ENCODE measurements around the gene PLLP.
"Not testable (repeated sequence)": the region's sequence is repeated elsewhere in the genome, so short reads cannot be mapped to it uniquely, and the experiment has no call there.

The PLLP gene

GRCh38 chr16:57303021-57303909 is 18.8 kb upstream of the PLLP start:
- DNase-seq (ENCODE audit: low read depth in 2 of 2), result no peak

- DNase-seq (ENCODE audit: low read depth in 2 of 2), result no peak
Measured at GRCh38 chr16:57301126-57301817, 16.8 kb upstream of the PLLP start.

DNA sequence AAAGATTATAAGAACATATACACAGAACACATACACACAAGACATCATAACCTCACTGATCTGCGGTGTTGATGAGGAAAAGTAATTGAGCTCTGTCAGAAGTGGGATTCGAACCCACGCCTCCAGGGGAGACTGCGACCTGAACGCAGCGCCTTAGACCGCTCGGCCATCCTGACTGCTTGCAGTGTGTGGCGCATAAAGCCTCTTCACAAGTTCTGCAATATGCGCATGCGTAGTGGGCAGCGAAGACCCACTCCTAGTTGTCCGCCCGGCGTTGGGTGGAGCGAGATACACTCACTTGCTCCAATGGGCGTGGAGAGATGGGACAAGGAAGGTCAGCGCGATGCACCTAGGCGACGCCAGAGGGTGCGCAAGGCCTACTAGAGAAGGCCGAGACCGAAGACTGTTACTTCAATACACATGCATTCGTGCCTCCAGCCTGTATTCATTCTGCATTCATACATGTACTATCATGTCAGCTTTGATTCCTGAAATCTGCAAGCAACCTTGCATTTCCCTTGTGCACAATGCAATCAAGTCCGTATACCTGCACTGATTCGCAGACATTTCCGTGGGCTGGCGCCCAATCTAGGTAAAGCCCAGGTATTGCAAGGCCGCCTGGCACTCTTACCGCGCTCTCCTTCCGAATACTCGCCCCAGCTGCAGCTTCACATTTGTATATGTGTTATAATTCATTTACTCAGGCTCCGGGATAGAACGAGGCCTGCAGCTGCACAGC is 16.1 kb upstream of the PLLP start:
- DNase-seq (ENCODE audit: low read depth in 2 of 2), result peak; percentile 99

- DNase-seq (ENCODE audit: low read depth in 2 of 2), result peak; percentile 61 to 67
Measured at GRCh38 chr16:57299719-57300386, 15.4 kb upstream of the PLLP start.

DNA sequence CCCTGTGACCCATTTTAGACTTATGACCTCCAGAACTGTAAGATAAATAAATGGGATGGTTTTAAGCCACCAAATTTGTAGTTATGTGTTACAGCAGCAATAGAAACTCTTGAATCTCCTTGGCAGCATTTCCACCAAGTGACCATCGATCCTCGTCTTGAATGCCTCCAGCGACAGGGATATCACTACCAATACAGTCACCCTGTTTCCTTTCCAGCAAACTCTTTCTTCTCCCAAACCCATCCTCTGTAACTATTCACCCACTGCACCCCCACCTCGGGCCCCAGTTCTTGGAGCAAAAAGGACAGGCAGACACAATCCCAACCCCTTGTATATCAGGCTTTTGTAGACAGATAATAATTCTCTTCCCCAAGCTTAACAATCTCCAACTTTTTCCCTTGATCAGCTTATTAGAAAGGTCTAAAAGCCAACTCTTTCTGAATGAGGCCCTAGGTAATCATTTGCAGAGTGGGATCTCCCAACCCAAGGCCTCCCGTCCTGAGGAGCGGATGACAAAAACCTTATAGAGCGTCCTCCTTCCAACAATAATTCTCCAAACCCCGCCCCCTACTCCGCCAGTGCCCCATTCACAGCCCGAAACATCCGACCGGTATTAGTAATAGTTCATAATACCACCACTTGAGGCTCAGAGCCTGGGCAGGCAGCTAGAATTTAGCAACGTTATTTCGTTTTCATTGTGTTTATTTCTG is 14.7 kb upstream of the PLLP start:
- DNase-seq (ENCODE audit: low read depth in 2 of 2), result peak in 1 of 2 donors; percentile 4

DNA sequence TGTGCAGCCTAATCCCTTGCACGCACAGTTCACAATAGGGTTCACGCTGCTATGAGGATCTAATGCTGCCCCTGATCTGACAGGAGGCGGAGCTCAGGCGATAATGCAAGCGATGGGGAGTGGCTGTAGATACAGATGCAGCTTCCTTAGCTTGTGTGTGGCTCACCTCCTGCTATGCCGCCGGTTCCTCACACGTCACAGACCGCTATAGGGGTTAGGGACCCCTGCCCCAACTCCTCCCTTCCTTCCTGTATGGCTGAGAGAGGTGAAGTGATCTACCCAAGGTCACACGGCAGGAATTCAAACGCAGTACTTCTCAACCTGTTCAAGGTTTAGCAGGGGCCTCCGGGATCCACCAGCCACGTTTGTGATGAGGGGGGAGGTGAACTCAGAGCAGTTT is 13.4 kb upstream of the PLLP start:
- peak in 1 of 2 donors; percentile 4 for DNase-seq (ENCODE audit: low read depth in 2 of 2)

DNA sequence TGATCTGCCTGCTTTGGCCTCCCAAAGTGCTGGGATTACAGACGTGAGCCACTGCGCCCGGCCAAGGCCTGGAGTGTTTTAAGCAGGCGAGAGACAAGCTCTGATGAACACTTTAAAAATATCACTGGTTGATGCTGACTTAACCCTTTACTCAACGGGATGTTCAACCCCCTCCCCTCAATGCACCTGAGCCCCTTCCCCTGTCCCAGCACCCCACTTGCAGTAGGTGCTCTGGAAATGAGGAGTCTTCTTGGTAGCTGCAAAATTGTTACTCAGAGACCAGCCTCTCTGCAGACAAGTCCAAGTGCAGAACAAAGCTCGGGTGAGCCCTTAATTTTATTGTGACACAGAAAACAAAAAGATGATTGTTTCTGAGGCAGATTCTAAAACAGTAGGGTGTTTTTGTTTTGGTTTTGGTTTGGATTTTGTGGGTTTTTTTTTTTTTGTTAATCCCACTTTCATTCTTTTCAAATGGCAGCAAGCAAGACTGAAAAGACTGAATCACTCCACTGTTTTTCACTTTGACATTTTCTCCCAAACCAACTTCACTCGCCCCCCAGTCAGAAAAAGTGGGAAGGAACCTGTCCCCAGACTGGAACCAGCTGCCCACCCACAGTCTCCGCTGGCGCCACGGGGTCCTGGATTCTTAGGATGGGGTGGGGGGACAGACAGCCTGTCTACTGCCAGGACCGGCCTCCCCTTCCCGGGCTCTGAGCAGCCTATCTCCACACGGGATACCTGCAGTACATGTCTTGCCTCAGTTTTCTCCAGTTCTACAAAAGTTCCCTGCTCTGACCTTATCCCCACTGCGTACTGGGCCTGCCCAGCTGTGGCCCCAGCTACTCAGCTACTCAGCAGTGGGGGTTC is 5.2 kb upstream of the PLLP start:
- DNase-seq (ENCODE audit: low read depth in 2 of 2), result no peak

GRCh38 chr16:57285379-57285778 is 907 bp upstream of the PLLP start:
- no peak for DNase-seq (ENCODE audit: low read depth in 2 of 2)

- no peak for DNase-seq (ENCODE audit: low read depth in 2 of 2)
Measured at GRCh38 chr16:57284952-57285363, 486 bp upstream of the PLLP start.

- no peak for DNase-seq (ENCODE audit: low read depth in 2 of 2)
Measured at GRCh38 chr16:57283959-57284208, 588 bp downstream of the PLLP start.

DNA sequence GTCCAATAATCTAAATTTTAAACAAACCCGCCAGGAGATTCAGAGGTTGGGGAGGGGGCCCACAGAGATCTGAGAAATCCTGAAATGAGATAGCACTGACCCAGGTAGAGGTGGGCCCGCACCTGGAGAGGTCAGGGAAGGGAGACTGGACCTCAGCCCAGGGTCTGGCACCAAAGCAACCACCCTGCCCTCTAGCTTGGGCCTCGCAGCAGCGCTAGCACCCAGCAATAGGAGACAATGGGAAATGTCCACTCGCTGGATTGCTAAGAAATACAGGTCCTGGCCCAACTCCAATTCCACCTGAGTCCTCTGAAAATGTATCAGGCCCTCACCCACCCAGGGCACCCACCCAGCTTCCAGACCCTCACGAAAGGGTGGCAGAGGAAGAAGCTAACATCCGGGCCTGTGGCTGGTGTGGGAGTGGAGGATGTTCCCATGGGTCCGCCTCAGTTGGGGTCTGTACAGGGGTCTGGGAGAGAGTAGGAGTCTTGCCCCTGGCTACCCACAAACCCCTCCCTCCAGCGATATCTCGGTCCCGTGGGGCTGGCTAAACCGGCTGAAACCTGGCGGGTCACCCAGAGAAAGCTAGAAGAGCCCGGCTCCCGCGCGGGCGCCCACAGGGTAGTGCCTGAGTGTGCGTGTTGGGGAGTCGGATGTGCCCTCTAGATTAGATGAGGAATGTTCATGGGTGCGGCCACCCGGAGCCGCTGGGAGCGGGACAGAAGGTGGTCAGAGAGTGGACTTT is 1.1 kb downstream of the PLLP start:
- no peak for DNase-seq (ENCODE audit: low read depth in 2 of 2)

- DNase-seq (ENCODE audit: low read depth in 2 of 2), result no peak
Measured at GRCh38 chr16:57282510-57283213, 1.8 kb downstream of the PLLP start.

DNA sequence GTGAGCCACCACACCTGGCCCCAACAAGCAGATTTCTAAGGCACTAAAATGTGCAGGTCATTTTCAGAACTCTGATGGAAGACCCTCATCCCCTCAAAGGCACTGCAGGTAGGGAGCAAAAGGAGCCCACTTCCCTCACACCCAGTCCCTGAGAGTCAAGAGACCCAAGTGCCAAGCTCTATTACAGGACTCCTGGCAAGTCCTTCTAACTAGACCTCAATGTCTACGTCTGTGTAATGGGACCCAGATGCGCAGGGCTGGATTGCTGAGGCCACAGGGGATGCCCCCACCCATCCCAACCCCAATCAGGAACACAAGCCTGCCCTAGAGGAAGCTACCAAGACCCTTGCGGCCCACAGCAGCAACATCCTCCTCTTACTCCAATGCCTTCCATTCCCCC is 2.7 kb downstream of the PLLP start:
- no peak for DNase-seq (ENCODE audit: low read depth in 2 of 2)

- DNase-seq (ENCODE audit: low read depth in 2 of 2), result no peak
Measured at GRCh38 chr16:57279780-57280638, 4.5 kb downstream of the PLLP start.

DNA sequence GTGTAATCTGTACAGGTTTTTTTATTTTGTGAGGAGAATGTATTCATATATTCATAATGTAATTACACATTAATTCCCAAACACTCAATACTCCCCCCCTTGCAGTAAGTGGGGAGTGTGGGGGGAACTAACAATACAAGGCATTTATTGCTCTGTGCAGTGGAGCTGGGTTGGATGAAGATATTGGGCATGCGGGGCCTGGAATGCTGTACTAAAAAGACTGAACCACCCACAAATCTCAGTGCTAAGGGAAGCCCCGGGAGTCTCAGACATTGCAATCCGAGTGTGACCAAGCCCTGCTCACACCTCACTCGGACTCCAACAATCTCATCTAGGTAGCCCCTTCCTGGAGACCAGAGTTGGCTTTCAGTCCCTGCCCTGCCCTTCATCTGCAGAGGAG is 6.0 kb downstream of the PLLP start:
- no peak for DNase-seq (ENCODE audit: low read depth in 2 of 2)

GRCh38 chr16:57277586-57277985 is 6.9 kb downstream of the PLLP start:
- no peak for DNase-seq (ENCODE audit: low read depth in 2 of 2)

GRCh38 chr16:57276596-57276995 is 7.9 kb downstream of the PLLP start:
- DNase-seq (ENCODE audit: low read depth in 2 of 2), result no peak

- DNase-seq (ENCODE audit: low read depth in 2 of 2), result not testable (repeated sequence)
Measured at GRCh38 chr16:57275946-57276345, 8.5 kb downstream of the PLLP start.
